ENCODE measurements around the gene SMCO4.

DNA sequence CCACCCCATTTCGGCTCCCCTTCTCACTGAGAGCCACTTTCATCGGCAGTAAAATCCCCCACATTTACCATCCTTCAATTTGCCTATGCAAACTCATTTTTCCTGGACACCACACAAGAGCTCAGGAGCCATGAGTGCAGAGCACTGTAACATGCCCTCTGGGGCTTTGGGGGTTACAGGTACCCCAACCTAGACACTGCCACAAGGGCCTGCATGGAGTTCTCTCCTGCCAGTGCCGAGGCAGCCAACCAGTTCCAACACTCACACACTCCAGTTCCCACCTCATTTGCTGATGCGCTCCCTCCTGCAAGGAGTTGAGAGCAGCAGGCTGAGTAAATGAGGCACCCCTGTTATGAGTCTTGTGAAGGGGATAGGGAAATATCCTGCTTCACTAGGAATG is 76.1 kb downstream of the SMCO4 start:
- TF ChIP-seq, protein P1, sequence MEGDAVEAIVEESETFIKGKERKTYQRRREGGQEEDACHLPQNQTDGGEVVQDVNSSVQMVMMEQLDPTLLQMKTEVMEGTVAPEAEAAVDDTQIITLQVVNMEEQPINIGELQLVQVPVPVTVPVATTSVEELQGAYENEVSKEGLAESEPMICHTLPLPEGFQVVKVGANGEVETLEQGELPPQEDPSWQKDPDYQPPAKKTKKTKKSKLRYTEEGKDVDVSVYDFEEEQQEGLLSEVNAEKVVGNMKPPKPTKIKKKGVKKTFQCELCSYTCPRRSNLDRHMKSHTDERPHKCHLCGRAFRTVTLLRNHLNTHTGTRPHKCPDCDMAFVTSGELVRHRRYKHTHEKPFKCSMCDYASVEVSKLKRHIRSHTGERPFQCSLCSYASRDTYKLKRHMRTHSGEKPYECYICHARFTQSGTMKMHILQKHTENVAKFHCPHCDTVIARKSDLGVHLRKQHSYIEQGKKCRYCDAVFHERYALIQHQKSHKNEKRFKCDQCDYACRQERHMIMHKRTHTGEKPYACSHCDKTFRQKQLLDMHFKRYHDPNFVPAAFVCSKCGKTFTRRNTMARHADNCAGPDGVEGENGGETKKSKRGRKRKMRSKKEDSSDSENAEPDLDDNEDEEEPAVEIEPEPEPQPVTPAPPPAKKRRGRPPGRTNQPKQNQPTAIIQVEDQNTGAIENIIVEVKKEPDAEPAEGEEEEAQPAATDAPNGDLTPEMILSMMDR (IDR thresholded peaks at IDR 0.05): no peak
- no peak for TF ChIP-seq POLR2A (IDR thresholded peaks at IDR 0.05)

All from Peyer's patch (tissue), 4 donors.